D721Med (cell line): ENCODE results near the gene TBC1D16.

Experiments used
- DNase-seq: peaks from one replicate; pipeline ENCODE4 v3.0.0; 2011; ENCODE audit warnings: low spot score; ENCODE audit not compliant: insufficient read length
- FAIRE-seq: peaks from 2 replicates; lab custom pipeline; 2011; peaks lifted over from hg19 to GRCh38; lab: Jason Lieb, UNC
- TF ChIP-seq, protein P1 (sequence below): IDR thresholded peaks from 2 replicates; pipeline ENCODE4 v1.5.1; 2012; ENCODE audit warnings: mild to moderate bottlenecking, control low read depth; ENCODE audit not compliant: insufficient read depth; ENCODE audit errors: missing control alignments

Gene TBC1D16

DNA sequence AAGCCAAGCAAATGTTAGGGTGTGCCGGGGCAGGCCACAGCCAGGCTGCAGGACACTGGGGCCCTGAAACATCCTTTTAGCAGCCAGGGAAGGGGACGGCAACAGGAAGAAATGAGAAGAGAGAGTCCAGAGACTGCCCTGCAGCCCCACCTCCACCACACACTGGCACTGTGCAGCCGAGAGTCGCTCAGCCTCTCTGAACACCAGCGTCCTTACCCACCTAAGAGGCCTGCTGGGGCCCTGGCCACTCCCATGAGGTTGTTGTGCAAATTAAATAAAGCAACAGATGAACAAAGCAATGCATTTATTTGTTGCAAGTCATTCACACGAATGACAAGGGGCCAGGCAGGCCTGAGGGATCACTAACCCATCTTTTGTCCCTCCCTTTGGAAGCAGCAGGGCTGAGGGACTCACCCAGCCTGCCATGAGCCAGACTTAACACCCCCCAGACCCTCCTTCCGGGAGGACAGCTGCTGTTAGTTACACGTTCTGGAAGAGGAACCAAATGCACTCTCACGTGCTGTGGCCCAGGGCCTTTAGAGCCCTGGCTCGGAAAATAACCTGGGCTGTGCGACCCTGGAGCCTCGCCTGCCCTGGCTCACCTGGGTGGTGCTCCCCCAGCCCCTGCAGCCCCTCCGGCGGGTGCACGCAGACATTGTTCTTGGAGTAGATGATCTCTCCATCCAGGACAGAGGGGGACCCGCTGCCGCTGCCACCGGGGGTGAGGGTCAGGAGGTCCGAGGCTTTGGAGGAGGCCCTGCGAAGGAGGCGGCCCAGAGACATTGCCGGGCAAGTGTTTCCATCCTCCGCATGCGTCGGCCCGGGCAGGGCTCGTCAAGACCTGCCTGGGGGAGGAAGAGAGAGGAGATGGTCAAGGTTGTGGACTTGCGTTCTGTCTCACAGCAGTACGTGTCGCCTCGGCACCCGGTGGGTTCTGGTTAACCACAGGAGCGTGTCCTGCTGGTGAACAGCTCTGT is 22.6 kb downstream of the TBC1D16 start:
- TF ChIP-seq, protein P1, sequence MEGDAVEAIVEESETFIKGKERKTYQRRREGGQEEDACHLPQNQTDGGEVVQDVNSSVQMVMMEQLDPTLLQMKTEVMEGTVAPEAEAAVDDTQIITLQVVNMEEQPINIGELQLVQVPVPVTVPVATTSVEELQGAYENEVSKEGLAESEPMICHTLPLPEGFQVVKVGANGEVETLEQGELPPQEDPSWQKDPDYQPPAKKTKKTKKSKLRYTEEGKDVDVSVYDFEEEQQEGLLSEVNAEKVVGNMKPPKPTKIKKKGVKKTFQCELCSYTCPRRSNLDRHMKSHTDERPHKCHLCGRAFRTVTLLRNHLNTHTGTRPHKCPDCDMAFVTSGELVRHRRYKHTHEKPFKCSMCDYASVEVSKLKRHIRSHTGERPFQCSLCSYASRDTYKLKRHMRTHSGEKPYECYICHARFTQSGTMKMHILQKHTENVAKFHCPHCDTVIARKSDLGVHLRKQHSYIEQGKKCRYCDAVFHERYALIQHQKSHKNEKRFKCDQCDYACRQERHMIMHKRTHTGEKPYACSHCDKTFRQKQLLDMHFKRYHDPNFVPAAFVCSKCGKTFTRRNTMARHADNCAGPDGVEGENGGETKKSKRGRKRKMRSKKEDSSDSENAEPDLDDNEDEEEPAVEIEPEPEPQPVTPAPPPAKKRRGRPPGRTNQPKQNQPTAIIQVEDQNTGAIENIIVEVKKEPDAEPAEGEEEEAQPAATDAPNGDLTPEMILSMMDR, result no peak
- FAIRE-seq (no peak), DNase-seq (no peak)

DNA sequence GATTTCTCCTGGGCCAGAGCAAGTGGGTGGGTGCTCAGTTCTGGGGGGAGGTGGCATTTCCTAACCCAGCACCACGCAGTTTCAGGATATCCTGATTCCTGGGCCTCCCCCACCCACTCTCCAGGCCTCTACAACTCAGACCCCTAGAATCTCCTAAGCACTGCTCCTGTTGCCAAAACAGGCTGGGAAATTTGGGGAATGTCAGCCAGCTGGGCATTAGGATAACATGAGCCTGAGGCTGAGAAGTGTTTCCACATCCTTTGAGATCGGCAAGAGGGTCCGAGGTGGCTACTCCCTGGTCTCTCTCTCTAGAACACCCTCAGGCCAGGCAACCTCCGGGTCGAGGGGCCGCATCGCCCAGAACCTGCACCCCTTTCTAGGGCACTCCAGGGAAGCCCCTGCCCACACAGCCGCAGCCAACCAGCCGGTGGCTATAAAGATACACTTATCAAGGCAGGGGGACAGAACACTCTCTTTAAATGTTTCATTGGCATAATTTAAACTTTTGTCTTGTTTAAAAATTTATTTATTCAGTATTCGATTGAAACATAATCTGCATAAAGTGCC is 23.6 kb downstream of the TBC1D16 start:
- DNase-seq (no peak), FAIRE-seq (no peak)
- TF ChIP-seq, protein P1, result no peak

DNA sequence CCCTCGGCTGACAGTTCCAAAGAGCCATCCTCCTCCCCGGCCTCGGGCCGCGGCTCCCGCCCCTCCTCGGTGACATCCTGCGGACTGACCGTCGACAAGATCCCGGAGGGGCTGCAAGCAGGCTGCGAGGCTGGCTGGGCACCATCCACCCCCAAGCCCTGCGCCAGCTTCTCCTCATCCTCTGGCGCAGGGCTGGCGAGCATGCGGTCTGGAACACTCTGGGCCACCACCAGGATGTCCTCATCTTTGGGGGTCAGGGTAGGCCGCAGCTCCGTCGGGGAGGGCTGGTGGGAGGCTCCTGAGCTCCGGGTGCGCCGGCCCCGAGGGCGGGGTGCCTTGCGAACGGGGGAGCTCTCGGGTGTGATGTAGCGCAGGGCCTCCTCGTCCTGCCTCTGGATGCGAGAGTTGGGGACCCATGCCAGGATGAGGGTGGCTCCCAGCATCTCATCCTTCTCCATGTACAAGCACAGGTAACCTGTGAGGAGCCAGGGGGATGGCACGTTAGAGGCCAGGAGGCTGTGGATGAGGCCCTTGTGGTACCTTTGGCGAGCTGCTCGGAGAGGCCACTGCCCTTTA is 25.3 kb downstream of the TBC1D16 start:
- TF ChIP-seq, protein P1, result no peak
- DNase-seq (no peak), FAIRE-seq (no peak)

DNA sequence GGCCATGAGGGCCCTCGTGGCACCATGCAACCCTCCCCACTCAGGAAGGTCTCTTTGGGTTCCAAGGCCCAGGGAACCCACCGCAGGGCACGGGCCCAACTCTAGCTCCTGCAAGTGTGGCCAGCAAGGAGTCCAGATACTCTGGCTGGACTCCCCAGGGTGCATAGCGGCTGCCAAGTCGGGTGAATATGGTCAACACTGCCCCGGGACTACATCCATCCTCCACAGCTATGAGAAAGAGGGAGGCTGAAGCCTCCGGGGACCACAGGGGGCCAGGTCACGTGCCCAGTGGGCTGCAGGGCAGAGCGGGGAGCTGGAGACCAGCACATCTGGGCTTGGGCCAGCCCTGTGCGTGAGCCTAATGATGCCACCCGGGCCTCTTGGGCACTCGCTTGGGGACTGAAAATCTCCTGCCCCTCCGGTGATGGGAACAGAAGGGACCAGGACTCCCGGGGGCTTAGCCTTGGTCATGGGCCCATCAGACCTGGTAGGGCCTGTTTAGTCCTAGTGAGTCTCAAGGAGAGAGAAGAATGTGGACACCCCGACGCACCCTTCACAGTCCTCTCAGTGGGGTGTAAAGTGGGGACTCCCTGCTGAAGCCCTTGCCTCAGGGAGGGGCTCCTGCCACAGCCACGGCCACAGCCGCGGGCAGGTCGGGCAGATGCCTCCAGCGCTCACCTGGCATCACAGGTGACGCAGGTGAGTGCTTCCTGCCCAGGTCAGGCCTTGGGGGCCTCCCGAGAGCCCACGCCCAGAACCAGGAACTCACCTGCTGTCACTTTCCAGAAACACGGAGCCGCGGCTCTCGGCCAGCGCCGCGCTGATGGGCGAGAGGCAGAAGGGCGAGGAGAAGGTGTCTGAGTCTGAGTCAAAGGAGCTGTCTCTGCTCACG is 26.0 kb downstream of the TBC1D16 start:
- no peak for FAIRE-seq
- TF ChIP-seq, protein P1, result no peak

DNA sequence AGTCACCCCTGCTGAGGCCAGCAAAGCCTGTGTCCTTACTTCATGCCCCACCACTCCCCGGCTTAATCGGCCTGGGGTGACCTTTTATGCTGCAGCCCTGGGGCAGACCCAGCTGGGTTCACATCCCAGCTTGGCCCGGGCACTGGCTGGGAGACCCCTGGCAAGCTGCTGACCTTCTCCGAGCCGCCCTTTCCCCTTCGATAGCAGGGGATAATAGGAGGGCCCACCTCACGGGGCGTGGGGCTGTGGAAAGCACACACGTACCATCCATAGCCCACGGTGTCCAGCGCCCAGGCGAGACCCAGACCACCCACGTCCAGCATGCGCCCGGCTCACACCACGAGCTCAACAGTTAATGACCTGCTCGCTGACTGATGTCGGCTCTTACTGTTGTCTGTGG is 26.8 kb downstream of the TBC1D16 start:
- FAIRE-seq (no peak), DNase-seq (no peak)
- TF ChIP-seq, protein P1, result no peak

More for the DNA sequence above, 26.0 kb downstream of the TBC1D16 start:
- no peak for DNase-seq

DNA sequence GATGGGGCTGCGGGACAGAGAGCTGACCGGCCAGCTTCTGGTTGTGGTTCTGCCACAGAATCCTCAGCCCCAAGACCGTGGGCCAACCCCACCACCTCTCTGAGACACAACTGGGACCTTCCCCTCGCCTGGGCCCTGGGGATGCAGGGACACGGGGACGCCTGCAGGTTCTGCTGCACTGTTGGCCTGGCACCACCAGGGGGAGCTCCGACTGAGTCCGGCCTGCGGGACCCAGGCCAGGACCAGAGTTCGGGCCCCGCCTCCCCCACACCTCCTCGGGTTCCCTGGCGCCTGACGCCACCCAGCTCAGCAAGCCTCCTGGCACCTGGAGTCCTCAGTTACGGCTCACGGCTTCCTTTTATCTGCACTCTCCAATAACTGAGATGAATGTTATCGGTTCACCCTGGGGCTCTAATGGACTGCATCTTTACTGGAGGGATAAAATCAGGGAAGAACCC is 27.3 kb downstream of the TBC1D16 start:
- DNase-seq (peak; percentile 85), FAIRE-seq (no peak)
- TF ChIP-seq, protein P1, result peak; percentile 92
